Calu3 (cell line): ENCODE measurements around the gene ARHGEF10L. TPM values are rescaled to one million over a fixed set of nuclear protein-coding genes. Genes with fewer than 3 reads are reported as not detected.
A peak's percentile ranks its signal among the peaks of the same experiment; 100 is the strongest.

Experiments used
- BruUV-seq: library from RNA; stranded (reverse); fragments of 400-500 nt; replicated peaks from 2 replicates; lab custom pipeline; 2021; lab: Mats Ljungman, UMichigan
- CTCF ChIA-PET: fragments of 300-600 bp; sonication (Branson Sonifier 250); formaldehyde crosslinking; loops from one replicate; lab custom pipeline; 2022; ENCODE audit warnings: antibody characterized with exemption; lab: Charles Lee
- DNase-seq: peaks from one replicate; pipeline ENCODE4 v3.0.0; 2022
- H3K27ac Mint-ChIP-seq: one replicate; pipeline ENCODE4 v1.8.0; 2022; ENCODE audit warnings: mixed read lengths; ENCODE audit not compliant: unreplicated experiment
- H3K27me3 Mint-ChIP-seq: one replicate; pipeline ENCODE4 v1.8.0; 2022; ENCODE audit warnings: mixed read lengths; ENCODE audit not compliant: unreplicated experiment
- H3K36me3 Mint-ChIP-seq: one replicate; pipeline ENCODE4 v1.8.0; 2022; ENCODE audit warnings: mild to moderate bottlenecking, moderate library complexity, mixed read lengths; ENCODE audit not compliant: insufficient read depth, unreplicated experiment
- H3K4me1 Mint-ChIP-seq: one replicate; pipeline ENCODE4 v1.8.0; 2022; ENCODE audit warnings: mild to moderate bottlenecking, low read depth, mixed read lengths; ENCODE audit not compliant: unreplicated experiment
- H3K4me3 Mint-ChIP-seq: one replicate; pipeline ENCODE4 v1.8.0; 2022; ENCODE audit warnings: mild to moderate bottlenecking, low read depth, moderate library complexity, mixed read lengths; ENCODE audit not compliant: unreplicated experiment
- H3K9me3 Mint-ChIP-seq: one replicate; pipeline ENCODE4 v1.8.0; 2022; ENCODE audit warnings: low read depth, mixed read lengths; ENCODE audit not compliant: unreplicated experiment
- CTCF ChIP-seq: fragments of 200-600 bp; IDR thresholded peaks from one replicate; pipeline ENCODE4 v1.8.0; 2022; ENCODE audit warnings: antibody characterized with exemption; ENCODE audit not compliant: unreplicated experiment
- intact Hi-C: fragments of 100-400 bp; cut with micrococcal nuclease; formaldehyde crosslinking; loops from one replicate; pipeline ENCODE4 v1.10.0; 2022; ENCODE audit not compliant: unreplicated experiment
- total RNA-seq: library from RNA; stranded (reverse); gene quantifications from 2 replicates; pipeline ENCODE4 v1.2.3, GENCODE V29; 2022

ARHGEF10L gene
- total RNA-seq, 1 experiment from 2014 or later: 20.1 TPM

GRCh38 chr1:17542645-17543044 lies 3.1 kb downstream of the ARHGEF10L start:
- DNase-seq: no peak
- intact Hi-C loops: no loop called here
- H3K4me1 Mint-ChIP-seq: peaks cover 22% of the 10 kb centered on the region
- no TSS peak for BruUV-seq
- H3K36me3 Mint-ChIP-seq: peaks cover 32% of the 10 kb centered on the region
- CTCF ChIA-PET: no interaction called here
- no peak overlapping the region for H3K4me3 Mint-ChIP-seq
- H3K27ac Mint-ChIP-seq: no peak overlapping the region
- H3K27me3 Mint-ChIP-seq: no peaks in the 10 kb centered on the region
- no peaks in the 10 kb centered on the region for H3K9me3 Mint-ChIP-seq
- no peak for TF ChIP-seq CTCF

GRCh38 chr1:17544776-17545350 lies 5.4 kb downstream of the ARHGEF10L start:
- DNase-seq: no peak
- H3K27me3 Mint-ChIP-seq: no peaks in the 10 kb centered on the region
- H3K9me3 Mint-ChIP-seq: no peaks in the 10 kb centered on the region
- CTCF ChIA-PET: interaction anchor here (0.8 kb wide), 2 partner anchors 9 to 15 kb away, joined by 3 read pairs; no protein-coding TSS in a partner anchor
- peaks cover 27% of the 10 kb centered on the region for H3K4me1 Mint-ChIP-seq
- H3K4me3 Mint-ChIP-seq: no peak overlapping the region
- TF ChIP-seq CTCF: no peak
- peaks cover 18% of the 10 kb centered on the region for H3K36me3 Mint-ChIP-seq
- intact Hi-C loops: no loop called here
- peak overlapping the region; percentile 33 for H3K27ac Mint-ChIP-seq
- BruUV-seq: no TSS peak

- peaks cover 32% of the 10 kb centered on the region for H3K4me1 Mint-ChIP-seq
- H3K27me3 Mint-ChIP-seq: no peaks in the 10 kb centered on the region
- no peaks in the 10 kb centered on the region for H3K9me3 Mint-ChIP-seq
- intact Hi-C loops: no loop called here
- peak overlapping the region; percentile 15 for H3K27ac Mint-ChIP-seq
- no peak overlapping the region for H3K4me3 Mint-ChIP-seq
- CTCF ChIA-PET: interaction anchor here (0.8 kb wide), 3 partner anchors 10 to 24 kb away, joined by 3 to 4 read pairs (median 3); no protein-coding TSS in a partner anchor
- DNase-seq: no peak
- peaks cover 13% of the 10 kb centered on the region for H3K36me3 Mint-ChIP-seq
- no TSS peak for BruUV-seq
- TF ChIP-seq CTCF: no peak
Measured at GRCh38 chr1:17545356-17545755, 5.9 kb downstream of the ARHGEF10L start.

- peaks cover 41% of the 10 kb centered on the region for H3K4me1 Mint-ChIP-seq
- no peak for DNase-seq
- no peaks in the 10 kb centered on the region for H3K9me3 Mint-ChIP-seq
- H3K27ac Mint-ChIP-seq: no peak overlapping the region
- BruUV-seq: no TSS peak
- H3K4me3 Mint-ChIP-seq: no peak overlapping the region
- intact Hi-C loops: no loop called here
- H3K36me3 Mint-ChIP-seq: peaks cover 5% of the 10 kb centered on the region
- CTCF ChIA-PET: no interaction called here
- TF ChIP-seq CTCF: no peak
- H3K27me3 Mint-ChIP-seq: no peaks in the 10 kb centered on the region
Measured at GRCh38 chr1:17546946-17547670, 7.6 kb downstream of the ARHGEF10L start.
